ENCODE measurements around the gene FNTB. TPM values are rescaled to one million over a fixed set of nuclear protein-coding genes. Genes with fewer than 3 reads are reported as not detected.

The FNTB gene
- total and polyA plus RNA-seq, 2 of the 8 experiments (the other 6 are each of a cell fraction or from before 2014, with no cell fraction given), result 16.0 to 20.7 TPM

GRCh38 chr14:65002586-65003210, 16.0 kb downstream of the FNTB start (continued):
- TF ChIP-seq BACH1 (IDR thresholded peaks at IDR 0.05; ENCODE audit: low read length), result no peak
- no peak for TF ChIP-seq RBBP5 (IDR thresholded peaks at IDR 0.05; ENCODE audit: borderline replicate concordance, low read depth, low read length)
- no peak for TF ChIP-seq EP300 (IDR thresholded peaks at IDR 0.05; ENCODE audit: borderline replicate concordance in 1 of 2, low read depth in 2 of 2, low read length in 2 of 2)
- no peak for TF ChIP-seq KDM5A (IDR thresholded peaks at IDR 0.05; ENCODE audit: low read length)
- TF ChIP-seq MAFK (IDR thresholded peaks at IDR 0.05; ENCODE audit: low read depth, low read length), result no peak
- TF ChIP-seq, protein P1, sequence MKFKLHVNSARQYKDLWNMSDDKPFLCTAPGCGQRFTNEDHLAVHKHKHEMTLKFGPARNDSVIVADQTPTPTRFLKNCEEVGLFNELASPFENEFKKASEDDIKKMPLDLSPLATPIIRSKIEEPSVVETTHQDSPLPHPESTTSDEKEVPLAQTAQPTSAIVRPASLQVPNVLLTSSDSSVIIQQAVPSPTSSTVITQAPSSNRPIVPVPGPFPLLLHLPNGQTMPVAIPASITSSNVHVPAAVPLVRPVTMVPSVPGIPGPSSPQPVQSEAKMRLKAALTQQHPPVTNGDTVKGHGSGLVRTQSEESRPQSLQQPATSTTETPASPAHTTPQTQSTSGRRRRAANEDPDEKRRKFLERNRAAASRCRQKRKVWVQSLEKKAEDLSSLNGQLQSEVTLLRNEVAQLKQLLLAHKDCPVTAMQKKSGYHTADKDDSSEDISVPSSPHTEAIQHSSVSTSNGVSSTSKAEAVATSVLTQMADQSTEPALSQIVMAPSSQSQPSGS (IDR thresholded peaks at IDR 0.05; ENCODE audit: low read length), result no peak
- no peak for TF ChIP-seq RXRA (IDR thresholded peaks at IDR 0.05; ENCODE audit: insufficient read depth, low read depth, low read length)
- no peak for TF ChIP-seq ZNF274 (IDR thresholded peaks at IDR 0.05; ENCODE audit: borderline replicate concordance, extremely low read depth, low read length)
- no peak for TF ChIP-seq NRF1 (IDR thresholded peaks at IDR 0.05; ENCODE audit: low read depth, low read length)
- no peak for TF ChIP-seq TAF7 (optimal IDR thresholded peaks at IDR 0.05; ENCODE audit: borderline replicate concordance, low read depth, low read length)
